Neural cell (in vitro differentiated cells): ENCODE data around the gene NRXN2. TPM values are rescaled to one million over a fixed set of nuclear protein-coding genes. Genes with fewer than 3 reads are reported as not detected.

Source experiments
- H2AFZ ChIP-seq: fragments of 200-600, 300-800 bp; sonication (generic), shearing (Covaris generic); 2 replicates; pipeline ENCODE4 v1.6.0; 2014; ENCODE audit warnings: low read depth, mild to moderate bottlenecking, antibody characterized with exemption, low read length, moderate library complexity
- H3F3A ChIP-seq: fragments of 200-600 bp; shearing (Covaris generic); 2 replicates; pipeline ENCODE4 v1.6.1; 2016; ENCODE audit warnings: mild to moderate bottlenecking, moderate library complexity, mixed read lengths, antibody characterized with exemption, low read length; ENCODE audit not compliant: insufficient read depth, poor library complexity, severe bottlenecking
- H3K27ac ChIP-seq: fragments of 200-600, 300-800 bp; sonication (generic), shearing (Covaris generic); 2 replicates; pipeline ENCODE4 v1.5.1; 2014; ENCODE audit warnings: mild to moderate bottlenecking, low read length, moderate library complexity
- H3K27me3 ChIP-seq: fragments of 300-800, 200-600 bp; sonication (generic), shearing (Covaris generic); 2 replicates; pipeline ENCODE4 v1.6.0; 2014; ENCODE audit warnings: mild to moderate bottlenecking, low read depth, low read length, moderate library complexity; ENCODE audit not compliant: insufficient read depth
- H3K36me3 ChIP-seq: fragments of 300-800, 200-600 bp; sonication (generic), shearing (Covaris generic); 2 replicates; pipeline ENCODE4 v1.5.1; 2014; ENCODE audit warnings: mild to moderate bottlenecking, antibody characterized with exemption, low read length, moderate library complexity; ENCODE audit not compliant: insufficient read depth
- H3K4me2 ChIP-seq: fragments of 300-800, 200-600 bp; sonication (generic), shearing (Covaris generic); 2 replicates; pipeline ENCODE4 v1.6.0; 2014; ENCODE audit warnings: mild to moderate bottlenecking, low read length
- H3K4me3 ChIP-seq: fragments of 300-800, 200-600 bp; sonication (generic), shearing (Covaris generic); 2 replicates; pipeline ENCODE4 v1.5.1; 2014; ENCODE audit warnings: mild to moderate bottlenecking, low read length, moderate library complexity
- H3K79me2 ChIP-seq: fragments of 200-600 bp; shearing (Covaris generic); replicated peaks from 2 replicates; pipeline ENCODE4 v1.6.0; 2014; ENCODE audit warnings: mild to moderate bottlenecking, low read length, moderate library complexity; ENCODE audit not compliant: insufficient read depth
- H3K9ac ChIP-seq: fragments of 300-800, 200-600 bp; sonication (generic), shearing (Covaris generic); 2 replicates; pipeline ENCODE4 v1.6.1; 2016; ENCODE audit warnings: mild to moderate bottlenecking, low read length, mixed read lengths
- H3K9me2 ChIP-seq: fragments of 200-600 bp; shearing (Covaris generic); 2 replicates; pipeline ENCODE4 v1.6.1; 2016; ENCODE audit warnings: mild to moderate bottlenecking, low read length, mixed read lengths; ENCODE audit not compliant: insufficient read depth
- H3K9me3 ChIP-seq: fragments of 200-600, 300-800 bp; sonication (generic), shearing (Covaris generic); 2 replicates; pipeline ENCODE4 v1.6.1; 2016; ENCODE audit warnings: mild to moderate bottlenecking, mixed run types, low read length, moderate library complexity, mixed read lengths
- H4K20me1 ChIP-seq: fragments of 200-600 bp; shearing (Covaris generic); 2 replicates; pipeline ENCODE4 v1.6.1; 2016; ENCODE audit warnings: mild to moderate bottlenecking, mixed run types; ENCODE audit not compliant: insufficient read depth
- CTCF ChIP-seq: fragments of 450-650 bp; IDR thresholded peaks from 2 replicates; pipeline ENCODE4 v1.5.1; 2014; ENCODE audit warnings: antibody characterized with exemption, mild to moderate bottlenecking, moderate library complexity; ENCODE audit not compliant: poor library complexity, severe bottlenecking
- EP300 ChIP-seq: fragments of 450-650 bp; conservative IDR thresholded peaks from 2 replicates; pipeline ENCODE4 v1.6.1; 2014; ENCODE audit warnings: antibody characterized with exemption, mild to moderate bottlenecking, moderate library complexity; ENCODE audit not compliant: poor library complexity, severe bottlenecking
- EZH2 ChIP-seq: fragments of 200-600, 300-800 bp; shearing (Covaris generic), sonication (generic); IDR thresholded peaks from 2 replicates; pipeline ENCODE4 v1.6.1; 2014; ENCODE audit warnings: antibody characterized with exemption, low read length, borderline replicate concordance, mild to moderate bottlenecking; ENCODE audit not compliant: insufficient read depth, poor library complexity, severe bottlenecking
- MXI1 ChIP-seq: fragments of 450-650 bp; conservative IDR thresholded peaks from 2 replicates; pipeline ENCODE4 v1.6.1; 2014; ENCODE audit warnings: antibody characterized with exemption, mild to moderate bottlenecking; ENCODE audit not compliant: poor library complexity, severe bottlenecking
- POLR2AphosphoS5 ChIP-seq: IDR thresholded peaks from 2 replicates; pipeline ENCODE4 v1.6.1; 2012
- RAD21 ChIP-seq: fragments of 450-650 bp; conservative IDR thresholded peaks from 2 replicates; pipeline ENCODE4 v1.6.1; 2014; ENCODE audit warnings: antibody characterized with exemption, mild to moderate bottlenecking, moderate library complexity
- REST ChIP-seq: IDR thresholded peaks from 2 replicates; pipeline ENCODE4 v1.6.1; 2012; ENCODE audit warnings: borderline replicate concordance
- SMC3 ChIP-seq: fragments of 450-650 bp; conservative IDR thresholded peaks from 2 replicates; pipeline ENCODE4 v1.6.1; 2014; ENCODE audit warnings: antibody characterized with exemption, mild to moderate bottlenecking, moderate library complexity; ENCODE audit not compliant: poor library complexity
- TAF1 ChIP-seq: IDR thresholded peaks from 2 replicates; pipeline ENCODE4 v1.6.1; 2012; ENCODE audit warnings: low read depth
- polyA plus RNA-seq: library from polyadenylated mRNA; depleted of rRNA; stranded (reverse); fragments of >200 nt; gene quantifications from 2 replicates; pipeline ENCODE4 v1.2.3, GENCODE V29; 2014

The NRXN2 gene
- polyA plus RNA-seq, 1 donor from 2014 or later, result 68.0 TPM

DNA sequence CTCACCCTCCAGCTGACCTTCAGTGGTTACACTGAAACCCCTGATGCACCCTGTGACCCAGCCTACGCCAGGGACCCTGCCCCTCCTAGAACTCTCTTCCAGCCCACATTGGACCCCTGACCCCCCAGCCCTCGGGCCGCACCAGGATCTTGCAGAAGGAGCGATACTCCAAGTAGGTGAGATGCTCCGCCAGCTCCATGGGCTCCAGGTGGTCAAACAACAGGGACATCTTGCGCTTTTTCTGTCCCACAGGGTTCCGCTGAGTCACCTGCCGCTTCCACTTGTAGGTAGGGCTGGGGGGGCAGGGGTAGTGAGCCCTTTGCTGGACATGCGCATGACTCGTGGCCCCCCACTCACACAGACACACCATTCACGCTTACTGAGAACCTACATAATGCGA is 16.9 kb upstream of the NRXN2 start:
- H3K9me2 ChIP-seq, result no peaks in the 10 kb centered on the region
- H3F3A ChIP-seq, result no peaks in the 10 kb centered on the region
- H3K27ac ChIP-seq, result no peak overlapping the region
- H3K27me3 ChIP-seq, result peaks cover 44% of the 10 kb centered on the region
- H3K79me2 ChIP-seq, result no peaks in the 10 kb centered on the region
- H3K4me2 ChIP-seq, result no peak overlapping the region
- no peak overlapping the region for H3K4me3 ChIP-seq
- H3K36me3 ChIP-seq, result no peaks in the 10 kb centered on the region
- H2AFZ ChIP-seq, result no peak overlapping the region
- TF ChIP-seq EZH2 (no peak), SMC3 (no peak), EP300 (no peak), REST (no peak), RAD21 (no peak), TAF1 (no peak), POLR2AphosphoS5 (no peak), CTCF (no peak), MXI1 (no peak)
- no peak overlapping the region for H3K9ac ChIP-seq
- no peaks in the 10 kb centered on the region for H4K20me1 ChIP-seq
- no peaks in the 10 kb centered on the region for H3K9me3 ChIP-seq

- Histone ChIP-seq H3K79me2 (no peaks in the 10 kb centered on the region), H3K9me2 (no peaks in the 10 kb centered on the region), H3F3A (no peaks in the 10 kb centered on the region), H3K27ac (no peak overlapping the region), H3K9me3 (no peaks in the 10 kb centered on the region), H3K9ac (no peak overlapping the region), H3K4me3 (no peak overlapping the region), H3K4me2 (no peak overlapping the region), H2AFZ (no peak overlapping the region), H3K27me3 (peaks cover 15% of the 10 kb centered on the region), H3K36me3 (no peaks in the 10 kb centered on the region), H4K20me1 (no peaks in the 10 kb centered on the region)
- TF ChIP-seq CTCF (no peak), SMC3 (no peak), TAF1 (no peak), POLR2AphosphoS5 (no peak), MXI1 (no peak), EP300 (no peak), EZH2 (no peak), RAD21 (no peak), REST (no peak)
Observed at GRCh38 chr11:64736654-64737053, 13.7 kb upstream of the NRXN2 start.
